ENCODE measurements around the gene SPATC1L.
"Not testable (repeated sequence)": the region's sequence is repeated elsewhere in the genome, so short reads cannot be mapped to it uniquely, and the experiment has no call there.

SPATC1L gene

DNA sequence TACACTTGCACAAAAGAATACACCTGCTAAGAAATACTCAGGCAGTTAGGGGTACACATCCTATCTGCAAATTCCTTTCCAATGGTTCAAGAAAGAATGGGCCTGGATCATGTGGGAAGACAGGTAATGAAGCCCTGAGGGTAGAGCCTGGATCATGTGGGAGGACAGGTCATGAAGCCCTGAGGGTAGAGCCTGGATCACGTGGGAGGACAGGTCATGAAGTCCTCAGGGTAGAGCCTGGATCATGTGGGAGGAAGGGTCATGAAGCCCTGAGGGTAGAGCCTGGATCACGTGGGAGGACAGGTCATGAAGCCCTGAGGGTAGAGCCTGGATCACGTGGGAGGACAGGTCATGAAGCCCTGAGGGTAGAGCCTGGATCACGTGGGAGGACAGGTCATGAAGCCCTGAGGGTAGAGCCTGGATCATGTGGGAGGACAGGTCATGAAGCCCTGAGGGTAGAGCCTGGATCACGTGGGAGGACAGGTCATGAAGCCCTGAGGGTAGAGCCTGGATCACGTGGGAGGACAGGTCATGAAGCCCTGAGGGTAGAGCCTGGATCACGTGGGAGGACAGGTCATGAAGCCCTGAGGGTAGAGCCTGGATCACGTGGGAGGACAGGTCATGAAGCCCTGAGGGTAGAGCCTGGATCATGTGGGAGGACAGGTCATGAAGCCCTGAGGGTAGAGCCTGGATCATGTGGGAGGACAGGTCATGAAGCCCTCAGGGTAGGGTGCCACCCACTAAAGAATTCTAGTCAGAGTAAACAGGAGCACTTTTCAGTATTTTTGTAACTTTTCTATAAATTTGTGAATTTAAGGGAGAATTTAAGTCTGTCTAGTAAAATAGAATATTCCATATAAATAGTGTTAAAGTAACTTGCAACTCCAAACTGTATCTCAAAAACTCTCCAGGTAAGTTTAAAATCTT lies 16.9 kb upstream of the SPATC1L start:
- not testable (repeated sequence) for DNase-seq (ENCODE audit: low read depth, low spot score)

DNA sequence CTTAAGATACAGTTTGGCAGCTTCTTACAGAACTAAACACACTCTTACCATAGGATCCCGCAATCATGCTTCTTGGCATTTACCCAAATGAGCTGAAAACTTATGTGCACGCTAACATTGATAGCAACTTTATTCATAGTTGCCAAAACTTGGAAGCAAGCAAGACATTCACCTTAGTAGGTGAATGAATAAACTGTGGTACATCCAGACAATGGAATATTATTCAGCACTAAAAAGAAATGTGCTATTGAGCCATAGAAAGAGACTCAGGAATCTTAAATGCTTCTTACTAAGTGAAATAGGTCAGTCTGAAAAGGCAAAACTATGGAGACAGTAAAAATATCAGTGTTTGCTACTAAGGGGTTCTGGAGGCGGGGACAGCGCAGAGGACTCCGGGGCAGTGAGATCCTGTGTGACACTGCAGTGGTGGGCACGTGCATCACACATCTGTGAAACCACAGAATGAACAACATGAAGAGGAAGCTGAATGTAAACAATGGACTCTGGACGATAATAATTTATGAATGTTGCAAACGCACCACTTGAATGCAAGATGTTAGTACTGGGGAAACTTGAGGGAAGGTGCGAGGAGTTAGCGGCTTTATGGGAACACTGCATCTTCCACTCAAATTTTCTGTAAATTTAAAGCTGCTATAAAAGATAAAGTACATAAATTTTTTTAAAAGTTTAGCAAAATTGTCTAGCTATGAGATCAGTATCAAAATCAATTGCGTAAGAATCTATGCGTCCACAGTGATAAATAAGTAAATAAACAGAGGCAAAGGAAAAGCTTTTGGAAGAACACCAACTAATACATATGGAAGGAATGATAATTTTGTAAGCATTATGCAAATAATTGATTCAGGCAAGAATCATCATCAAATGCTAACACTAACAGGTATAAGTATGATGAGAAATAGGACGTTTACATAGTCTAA lies 15.4 kb upstream of the SPATC1L start:
- no peak for DNase-seq (ENCODE audit: low read depth, low spot score)

DNA sequence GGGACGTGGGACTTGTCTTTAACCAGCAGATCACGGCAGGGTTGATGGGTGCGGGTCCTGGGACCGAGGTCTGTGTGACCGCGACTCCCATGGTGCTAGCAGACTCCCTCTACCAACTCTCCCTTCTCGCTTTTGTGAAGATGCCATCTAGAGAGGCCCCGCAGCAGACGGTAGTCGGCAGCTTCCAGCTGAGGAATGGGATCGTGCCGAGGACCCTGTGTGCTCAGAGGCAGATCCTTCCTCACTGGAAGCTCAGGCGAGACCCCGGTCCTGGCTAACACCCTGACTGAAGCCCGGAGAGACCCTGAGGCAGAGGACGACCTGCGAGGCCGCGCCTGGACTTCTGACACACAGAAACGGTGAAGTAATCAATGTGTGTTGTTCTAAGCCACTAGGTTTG lies 12.5 kb upstream of the SPATC1L start:
- no peak for DNase-seq (ENCODE audit: low read depth, low spot score)

DNA sequence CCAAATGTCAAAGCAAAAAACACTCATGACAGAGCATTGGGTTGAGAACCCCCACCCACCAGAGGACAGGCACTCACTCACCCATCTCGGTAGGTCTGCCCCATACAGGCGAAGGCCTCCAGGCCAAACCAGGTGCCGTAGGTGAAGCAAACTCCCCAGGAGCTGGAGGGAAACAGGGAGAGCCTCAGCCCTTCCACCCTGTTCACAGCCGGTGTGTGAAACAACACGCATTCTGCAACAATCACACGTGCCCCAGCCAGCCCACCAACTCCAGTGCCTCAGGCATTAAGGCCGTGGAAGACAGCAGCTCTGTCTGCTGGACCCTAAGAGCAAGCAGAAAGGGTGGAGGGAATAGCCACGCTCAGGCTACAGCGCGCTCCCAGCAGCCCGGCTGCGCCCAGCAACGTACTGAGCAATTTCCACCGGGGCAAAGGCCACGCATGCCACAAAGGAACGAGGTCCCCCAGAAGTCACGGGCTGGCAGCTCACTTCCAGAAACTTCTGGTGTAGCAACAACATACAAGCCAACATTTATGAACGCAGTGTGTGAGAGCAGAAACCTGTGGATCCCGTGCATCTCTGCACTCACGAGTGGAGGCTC lies 11.4 kb upstream of the SPATC1L start:
- no peak for DNase-seq (ENCODE audit: low read depth, low spot score)

- no peak for DNase-seq (ENCODE audit: low read depth, low spot score)
Observed at GRCh38 chr21:46194374-46195334, 10.4 kb upstream of the SPATC1L start.

DNA sequence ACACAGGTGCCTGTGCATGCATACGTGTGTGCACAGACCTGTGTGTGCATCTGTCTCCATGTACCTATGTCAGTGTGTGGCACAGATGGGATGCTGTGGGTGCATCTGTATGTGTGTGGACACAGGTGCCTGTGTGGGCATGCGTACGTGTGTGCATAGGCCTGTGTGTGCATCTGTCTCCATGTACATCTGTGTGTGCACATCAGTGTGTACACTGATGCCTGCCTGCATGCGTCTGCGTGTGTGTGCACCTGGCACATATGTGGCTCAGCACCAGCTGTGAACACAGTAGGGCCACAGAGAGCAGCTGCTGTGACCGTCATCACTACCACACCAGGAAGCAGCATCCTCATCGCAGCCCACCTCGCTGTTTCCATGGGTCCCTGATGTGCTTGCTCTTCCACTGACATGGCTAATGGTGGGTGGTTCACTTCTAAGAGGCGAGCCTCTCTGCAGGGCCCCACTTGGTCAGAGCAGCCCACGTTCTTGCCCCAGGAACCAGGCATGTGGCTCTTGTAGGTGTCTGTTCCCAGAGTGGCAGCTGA lies 9.6 kb upstream of the SPATC1L start:
- no peak for DNase-seq (ENCODE audit: low read depth, low spot score)

- no peak for DNase-seq (ENCODE audit: low read depth, low spot score)
Observed at GRCh38 chr21:46191686-46192575, 7.7 kb upstream of the SPATC1L start.

DNA sequence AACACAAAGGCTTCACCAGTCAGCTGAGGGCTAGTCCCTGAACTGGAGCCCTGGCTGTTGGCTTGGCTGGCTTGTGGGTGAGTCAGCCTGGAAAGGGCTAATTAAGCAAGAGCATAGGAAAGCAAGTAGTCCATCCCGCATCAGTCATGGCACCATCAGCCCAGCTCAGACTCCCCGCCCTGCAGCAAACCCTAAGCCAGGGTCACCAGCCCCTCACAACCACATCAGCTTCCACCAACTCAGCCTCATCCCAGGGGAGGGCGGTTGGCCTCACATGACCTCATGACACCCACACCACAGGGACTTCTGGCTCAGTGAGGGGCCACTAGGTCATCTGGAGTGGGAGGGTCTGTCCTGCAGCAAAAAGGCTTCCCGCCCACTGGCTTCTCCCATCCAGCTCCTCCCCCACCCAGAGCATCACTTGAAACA lies 7.0 kb upstream of the SPATC1L start:
- DNase-seq (ENCODE audit: low read depth, low spot score), result peak; percentile 36

GRCh38 chr21:46190491-46191131 lies 6.4 kb upstream of the SPATC1L start:
- no peak for DNase-seq (ENCODE audit: low read depth, low spot score)

GRCh38 chr21:46189959-46190490 lies 5.8 kb upstream of the SPATC1L start:
- DNase-seq (ENCODE audit: low read depth, low spot score), result no peak

- DNase-seq (ENCODE audit: low read depth, low spot score), result peak; percentile 36
Observed at GRCh38 chr21:46189213-46189958, 5.1 kb upstream of the SPATC1L start.

DNA sequence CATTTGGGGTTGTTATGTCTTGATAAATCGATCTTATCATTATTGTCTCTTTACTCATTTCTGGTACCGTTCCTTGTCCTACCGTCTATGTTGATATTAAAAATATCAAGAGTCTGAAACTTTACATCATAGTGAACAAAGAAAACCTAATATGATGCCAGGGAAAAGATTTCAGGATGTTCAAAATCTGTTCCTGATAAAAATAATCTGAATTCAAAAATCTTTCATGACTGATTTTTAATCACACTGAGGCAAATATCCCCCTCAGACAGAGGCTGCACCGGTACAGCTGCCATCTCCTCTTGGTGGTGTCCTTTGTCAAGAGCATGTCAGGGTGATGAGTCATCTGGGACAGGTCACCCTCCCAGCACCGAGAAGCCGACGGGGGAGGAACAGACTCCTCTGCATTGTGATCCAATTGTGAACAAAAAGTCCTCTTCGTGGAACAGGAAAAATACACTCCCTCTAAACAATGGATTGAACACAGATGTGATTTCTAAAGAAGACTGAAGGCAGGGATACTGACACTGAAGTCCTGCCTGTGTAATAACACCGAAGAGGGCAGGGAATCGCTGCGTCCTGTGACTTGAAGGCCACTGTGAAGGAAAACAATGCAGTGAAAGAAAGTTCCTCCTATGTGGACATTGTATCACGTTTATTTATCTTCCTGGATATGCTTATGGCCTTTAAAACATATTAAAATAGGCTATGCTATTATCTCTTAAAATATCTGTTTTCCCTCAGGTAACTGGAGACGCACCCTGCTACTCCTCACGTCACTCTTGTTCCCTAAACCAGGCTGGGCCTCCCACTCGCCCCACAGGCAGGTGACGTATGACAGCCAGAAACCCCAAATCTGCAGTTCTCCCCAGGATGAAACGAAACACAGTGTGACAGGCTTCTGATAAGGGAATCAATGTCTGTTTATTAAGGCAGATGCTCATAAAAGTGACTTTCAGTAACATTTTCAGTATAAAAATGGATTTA lies 4.3 kb upstream of the SPATC1L start:
- peak; percentile 24 for DNase-seq (ENCODE audit: low read depth, low spot score)

- no peak for DNase-seq (ENCODE audit: low read depth, low spot score)
Observed at GRCh38 chr21:46187814-46188213, 3.6 kb upstream of the SPATC1L start.

- no peak for DNase-seq (ENCODE audit: low read depth, low spot score)
Observed at GRCh38 chr21:46187261-46187660, 3.0 kb upstream of the SPATC1L start.

GRCh38 chr21:46185716-46186115 lies 1.5 kb upstream of the SPATC1L start:
- DNase-seq (ENCODE audit: low read depth, low spot score), result no peak

DNA sequence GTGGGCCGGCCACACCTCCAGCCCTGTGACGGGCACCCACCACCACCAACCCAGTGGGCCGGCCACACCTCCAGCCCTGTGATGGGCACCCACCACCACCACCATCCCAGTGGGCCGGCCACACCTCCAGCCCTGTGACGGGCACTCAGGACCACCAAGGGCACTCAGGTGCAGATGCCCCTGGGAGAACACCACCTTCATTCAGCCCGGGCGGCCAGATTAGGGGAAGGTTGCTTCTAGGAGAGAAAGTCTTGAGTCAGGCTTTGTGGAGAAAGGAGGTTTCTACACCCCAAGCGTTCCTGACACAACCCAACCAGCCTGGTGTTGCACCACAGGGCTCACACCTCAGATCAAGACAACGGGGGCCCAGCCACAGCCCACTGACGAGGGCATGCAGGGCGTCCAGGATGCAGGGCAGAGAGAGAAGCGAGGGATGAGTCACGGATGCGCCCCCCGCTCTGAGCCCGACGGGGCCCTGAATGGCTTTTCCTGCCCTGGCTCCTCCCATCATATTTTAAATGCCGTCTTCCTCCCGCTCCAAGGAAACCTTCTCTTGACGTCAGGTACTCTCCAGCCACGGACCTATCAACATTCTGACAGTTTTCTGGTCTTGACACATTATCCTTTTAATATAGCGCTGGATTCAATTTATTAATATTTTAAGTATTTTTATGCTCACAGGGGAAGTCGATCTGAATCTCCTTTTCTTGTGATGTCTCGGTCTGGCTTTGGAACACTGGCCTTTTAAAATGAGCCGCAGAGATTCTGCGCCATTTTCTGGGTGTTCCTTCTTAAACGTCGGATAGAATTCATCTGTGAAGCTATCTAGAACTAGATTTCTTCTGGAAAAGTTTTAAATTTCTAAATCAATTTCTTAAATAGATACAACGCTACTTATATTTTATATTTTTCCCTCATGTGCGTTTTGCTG lies 631 bp upstream of the SPATC1L start:
- peak; percentile 58 for DNase-seq (ENCODE audit: low read depth, low spot score)

All from smooth muscle cell of the brain vasculature (primary cell).